Right lobe of liver (tissue), 6 donors: ENCODE data around the gene SPATS2L. TPM values are rescaled to one million over a fixed set of nuclear protein-coding genes. Genes with fewer than 3 reads are reported as not detected.

Experiments
- ATAC-seq, 4 donors: fragments of 200-7000 bp; cut with Tn5 transposase; one replicate each; pipeline ENCODE4 v1.9.1; 2020; ENCODE audit warnings: mild to moderate bottlenecking in 4 of 4, moderate library complexity in 4 of 4
- DNase-seq, 3 donors: peaks; one replicate each; pipeline ENCODE4 v3.0.0-alpha.2; 2020
- H3K27ac ChIP-seq, 3 donors: fragments of 200-600 bp; one replicate each; pipeline ENCODE4 v1.8.0; 2022
- H3K27me3 ChIP-seq, 2 donors: fragments of 200-600 bp; one replicate each; pipeline ENCODE4 v1.8.0; 2022
- H3K36me3 ChIP-seq, 4 donors: fragments of 200-600 bp; sonication (generic) in 1 of 4; one replicate each; pipeline versions ENCODE4 v1.5.1 to v1.8.0; 2017 to 2022; ENCODE audit warnings: control low read depth in 1 of 4
- H3K4me1 ChIP-seq, 4 donors: fragments of 200-600 bp; sonication (generic) in 1 of 4; one replicate each; pipeline versions ENCODE4 v1.5.1 to v1.8.0; 2017 to 2022; ENCODE audit warnings: control low read depth in 1 of 4
- H3K4me3 ChIP-seq, 3 donors: fragments of 200-600 bp; one replicate each; pipeline ENCODE4 v1.8.0; 2022
- H3K9me3 ChIP-seq, 4 donors: fragments of 200-600 bp; sonication (generic) in 1 of 4; one replicate each; pipeline versions ENCODE4 v1.5.1 to v1.8.0; 2017 to 2022; ENCODE audit warnings: control low read depth in 1 of 4
- POLR2A ChIP-seq: fragments of 450-650 bp; IDR thresholded peaks from one replicate; pipeline ENCODE4 v1.6.1; 2017; ENCODE audit warnings: antibody characterized with exemption, mild to moderate bottlenecking
- WGBS: methylation state at CpG from one replicate; pipeline ENCODE4 v1.1.6; 2018; ENCODE audit warnings: low coverage, low lambda C conversion rate; ENCODE audit not compliant: insufficient coverage; ENCODE audit errors: missing lambda C conversion rate; 5-methylcytosine and 5-hydroxymethylcytosine counted together
- intact Hi-C, 2 donors: fragments of 100-400 bp; cut with DNase I; formaldehyde crosslinking; loops; one replicate each; pipeline versions ENCODE4 v1.11.2 to v1.14.1; 2022
- total RNA-seq, 6 experiments: library from RNA; depleted of rRNA in 2 of 6; stranded (reverse); fragments of >200 nt in 2 of 6; fragmentation: NEBNext Ultra II Directional in 3 of 6; extraction: Animal tissue kit (Norgen Biotek cat#: 25700) in 3 of 6; gene quantifications; one replicate each; pipeline versions ENCODE4 v1.1.0 to v1.2.4, GENCODE V29; 2016 to 2023
- TF ChIP-seq, protein P1 (sequence below), 4 donors: fragments of 200-600 bp in 3 of 4; fragments of 450-650 bp in 1 of 4; IDR thresholded peaks; one replicate each; pipeline versions ENCODE4 v1.5.1 to v1.8.0; 2016 to 2022; ENCODE audit warnings: antibody characterized with exemption in 4 of 4, mild to moderate bottlenecking in 2 of 4
- donor health status: DM: no; HTN: yes; CAD: no.
- donor health status: DM: no; HTN: no; CAD: no.
- donor health status: DM: no; HTN: no; CAD: no.
- donor health status: DM: no; HTN: yes; CAD: no.
- donor health status: DM: no; HTN: yes; CAD: no.

SPATS2L gene
- total RNA-seq, 6 experiments from 2014 or later, result 60.7 to 109 (median 72.9) TPM

DNA sequence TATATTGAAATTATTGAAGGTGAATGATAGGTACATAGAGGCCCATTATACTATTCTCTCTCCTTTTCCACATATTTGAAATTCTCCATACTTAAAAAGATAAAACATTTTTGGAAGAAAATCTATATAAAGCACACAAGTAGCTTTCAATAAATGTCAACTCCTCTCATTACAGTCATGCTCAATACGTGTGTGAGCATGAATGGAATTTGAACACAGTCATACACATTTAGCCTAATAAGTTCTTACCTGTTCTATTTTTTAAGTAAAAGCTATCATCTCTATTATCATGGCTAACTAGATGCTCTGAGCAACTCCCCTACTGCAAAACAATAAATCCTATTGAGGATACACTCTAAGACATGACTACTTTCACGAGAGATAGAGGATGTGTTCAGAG lies 41.9 kb upstream of the SPATS2L start:
- H3K4me3 ChIP-seq, result no peak overlapping the region
- H3K27me3 ChIP-seq, result no peaks in the 10 kb centered on the region
- ATAC-seq, result no peak
- no peaks in the 10 kb centered on the region for H3K36me3 ChIP-seq
- no peak overlapping the region for H3K27ac ChIP-seq
- H3K4me1 ChIP-seq, result no peaks in the 10 kb centered on the region
- TF ChIP-seq, protein P1, sequence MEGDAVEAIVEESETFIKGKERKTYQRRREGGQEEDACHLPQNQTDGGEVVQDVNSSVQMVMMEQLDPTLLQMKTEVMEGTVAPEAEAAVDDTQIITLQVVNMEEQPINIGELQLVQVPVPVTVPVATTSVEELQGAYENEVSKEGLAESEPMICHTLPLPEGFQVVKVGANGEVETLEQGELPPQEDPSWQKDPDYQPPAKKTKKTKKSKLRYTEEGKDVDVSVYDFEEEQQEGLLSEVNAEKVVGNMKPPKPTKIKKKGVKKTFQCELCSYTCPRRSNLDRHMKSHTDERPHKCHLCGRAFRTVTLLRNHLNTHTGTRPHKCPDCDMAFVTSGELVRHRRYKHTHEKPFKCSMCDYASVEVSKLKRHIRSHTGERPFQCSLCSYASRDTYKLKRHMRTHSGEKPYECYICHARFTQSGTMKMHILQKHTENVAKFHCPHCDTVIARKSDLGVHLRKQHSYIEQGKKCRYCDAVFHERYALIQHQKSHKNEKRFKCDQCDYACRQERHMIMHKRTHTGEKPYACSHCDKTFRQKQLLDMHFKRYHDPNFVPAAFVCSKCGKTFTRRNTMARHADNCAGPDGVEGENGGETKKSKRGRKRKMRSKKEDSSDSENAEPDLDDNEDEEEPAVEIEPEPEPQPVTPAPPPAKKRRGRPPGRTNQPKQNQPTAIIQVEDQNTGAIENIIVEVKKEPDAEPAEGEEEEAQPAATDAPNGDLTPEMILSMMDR (IDR thresholded peaks at IDR 0.05), result no peak
- intact Hi-C loops, result no loop called here
- no peak for DNase-seq
- 50% methylated on average over 2 of the region's 2 CpGs for WGBS
- H3K9me3 ChIP-seq, result no peaks in the 10 kb centered on the region

DNA sequence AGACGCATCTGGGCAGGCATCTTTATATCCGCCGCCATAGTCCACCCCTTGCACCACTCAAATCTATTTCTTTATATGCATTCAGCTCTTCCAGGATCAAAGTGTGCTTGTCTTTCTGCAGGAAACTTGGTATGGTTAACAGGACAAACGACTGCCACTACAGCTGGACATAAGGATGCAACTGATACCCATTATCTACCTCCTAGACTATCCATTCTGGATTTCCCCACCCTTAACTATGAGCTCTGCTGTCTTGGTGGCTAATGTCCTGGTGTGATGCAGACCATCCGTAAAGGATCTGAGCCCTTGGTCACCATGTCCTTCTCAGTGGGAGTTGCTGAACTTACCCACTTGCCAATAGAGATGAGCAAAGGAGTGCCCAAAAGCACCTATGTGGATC lies 40.1 kb upstream of the SPATS2L start:
- Histone ChIP-seq H3K9me3 (no peaks in the 10 kb centered on the region), H3K36me3 (no peaks in the 10 kb centered on the region), H3K27ac (no peak overlapping the region), H3K4me1 (no peaks in the 10 kb centered on the region), H3K4me3 (no peak overlapping the region), H3K27me3 (no peaks in the 10 kb centered on the region)
- TF ChIP-seq POLR2A, result no peak
- TF ChIP-seq, protein P1 (IDR thresholded peaks at IDR 0.05), result no peak
- WGBS, result 83% methylated on average over 5 of the region's 5 CpGs
- intact Hi-C loops, result no loop called here
- DNase-seq, result no peak
- ATAC-seq, result no peak

DNA sequence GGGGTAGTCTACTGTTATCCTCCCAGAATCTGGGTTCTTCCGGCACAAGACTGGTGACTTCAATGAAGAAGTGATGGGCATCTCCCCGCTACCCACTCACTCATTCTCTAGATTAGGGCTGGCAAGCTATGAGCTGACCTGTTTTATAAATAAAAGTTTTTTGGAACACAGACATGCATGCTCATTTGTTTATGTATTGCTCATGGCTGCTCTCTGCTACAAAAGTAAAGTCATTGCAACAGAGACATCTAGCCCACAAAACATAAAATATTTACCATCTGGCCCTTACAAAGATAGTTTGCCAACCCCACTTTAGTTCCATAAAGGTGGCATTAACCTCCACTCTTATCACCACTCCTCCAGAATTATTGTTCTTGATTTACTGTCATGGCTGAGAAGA lies 39.1 kb upstream of the SPATS2L start:
- Histone ChIP-seq H3K4me1 (peaks cover 0 to 5% (median 0%) of the 10 kb centered on the region in 4 donors), H3K4me3 (no peak overlapping the region), H3K27me3 (no peaks in the 10 kb centered on the region), H3K27ac (no peak overlapping the region), H3K36me3 (no peaks in the 10 kb centered on the region), H3K9me3 (no peaks in the 10 kb centered on the region)
- TF ChIP-seq, protein P1 (IDR thresholded peaks at IDR 0.05), result no peak
- no peak for TF ChIP-seq POLR2A
- ATAC-seq (no peak), DNase-seq (no peak)
- WGBS, result 100% methylated on average over 1 of the region's 2 CpGs
- intact Hi-C loops, result no loop called here

DNA sequence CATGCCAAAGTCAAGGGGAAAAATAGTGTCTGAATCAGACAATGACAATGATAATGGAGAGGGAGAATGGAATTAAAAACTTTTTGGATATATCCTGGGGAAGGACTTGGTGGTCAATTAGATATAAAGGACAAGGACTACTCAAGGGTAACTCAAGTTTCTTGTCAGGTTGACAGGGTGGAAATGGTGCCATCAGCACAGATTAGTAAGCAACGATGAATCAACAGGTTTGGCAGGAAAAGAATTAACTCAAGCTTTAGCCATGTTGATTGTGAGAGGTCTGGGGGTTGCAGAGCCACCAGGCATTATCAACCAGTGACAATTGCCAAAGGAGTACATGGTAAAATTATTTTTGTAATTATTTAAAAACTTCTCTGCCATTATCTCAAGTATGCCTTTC lies 35.8 kb upstream of the SPATS2L start:
- H3K36me3 ChIP-seq, result no peaks in the 10 kb centered on the region
- no peak overlapping the region for H3K4me3 ChIP-seq
- no peak overlapping the region for H3K27ac ChIP-seq
- no peak for ATAC-seq
- no peaks in the 10 kb centered on the region for H3K27me3 ChIP-seq
- H3K4me1 ChIP-seq, result peaks cover 0 to 10% (median 0%) of the 10 kb centered on the region in 4 donors
- DNase-seq, result no peak
- no peaks in the 10 kb centered on the region for H3K9me3 ChIP-seq
- TF ChIP-seq, protein P1 (IDR thresholded peaks at IDR 0.05), result no peak
- intact Hi-C loops, result no loop called here
- WGBS, result 56% methylated on average over 1 of the region's 1 CpG

DNA sequence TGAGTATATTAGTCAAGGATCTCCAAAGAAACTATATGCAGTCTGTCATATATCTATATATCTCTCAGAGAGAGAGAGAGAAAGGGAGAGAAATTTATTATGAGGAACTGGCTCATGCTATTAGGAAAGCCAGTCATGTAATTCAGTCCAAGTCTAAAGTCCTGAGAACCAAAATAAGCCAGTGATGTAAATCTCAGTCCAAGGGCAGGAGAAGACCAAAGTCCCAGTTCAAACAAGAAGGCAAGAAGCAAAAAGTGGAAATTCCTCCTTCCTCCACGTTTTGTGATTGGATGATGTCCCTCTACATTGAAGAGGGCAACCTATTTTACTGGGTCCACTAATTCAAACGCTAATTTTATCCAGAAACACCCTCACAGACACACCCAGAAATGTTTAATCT lies 34.2 kb upstream of the SPATS2L start:
- 42% methylated on average over 2 of the region's 2 CpGs for WGBS
- Histone ChIP-seq H3K9me3 (no peaks in the 10 kb centered on the region), H3K27me3 (no peaks in the 10 kb centered on the region), H3K36me3 (no peaks in the 10 kb centered on the region), H3K4me1 (peaks cover 0 to 10% (median 0%) of the 10 kb centered on the region in 4 donors), H3K27ac (peak overlapping the region in 1 of 3 donors; percentile 43), H3K4me3 (no peak overlapping the region)
- no peak for TF ChIP-seq POLR2A
- TF ChIP-seq, protein P1 (IDR thresholded peaks at IDR 0.05), result no peak
- ATAC-seq, result peak; percentile 76 to 95 (median 86)
- DNase-seq, result no peak
- intact Hi-C loops, result no loop called here
